Measurements from ENCODE around the gene LCOR. TPM values are rescaled to one million over a fixed set of nuclear protein-coding genes. Genes with fewer than 3 reads are reported as not detected.

The LCOR gene
- total and polyA plus RNA-seq, 8 donors: 4.5 to 34.2 (median 19.5) TPM

- intact Hi-C loops (cut with DNase I): no loop called here
- no peak for TF ChIP-seq CTCF (IDR thresholded peaks at IDR 0.05)
These were observed 181.9 kb downstream of the LCOR start for GRCh38 chr10:97013983-97014382.

GRCh38 chr10:97015240-97015639 is 183.1 kb downstream of the LCOR start:
- no peak for TF ChIP-seq CTCF (IDR thresholded peaks at IDR 0.05)
- no peak for FAIRE-seq
- Histone ChIP-seq H3K4me1 (peaks cover 0 to 2% (median 2%) of the 10 kb centered on the region in 3 donors), H3K27me3 (no peaks in the 10 kb centered on the region), H3K27ac (no peak overlapping the region), H3K4me3 (no peak overlapping the region), H3K9me3 (no peaks in the 10 kb centered on the region), H3K36me3 (no peaks in the 10 kb centered on the region)
- 18 to 23% methylated on average over 1 of the region's 1 CpG for WGBS, 2 donors
- intact Hi-C loops (cut with DNase I): no loop called here
- ATAC-seq: no peak
- DNase-seq: no peak

More at GRCh38 chr10:97013983-97014382, 181.9 kb downstream of the LCOR start:
- no peaks in the 10 kb centered on the region for H3K4me1 ChIP-seq
- H3K9me3 ChIP-seq: no peaks in the 10 kb centered on the region
- no peak overlapping the region for H3K27ac ChIP-seq
- 83 to 90% methylated on average over 8 of the region's 8 CpGs for WGBS, 2 donors
- DNase-seq: no peak
- ATAC-seq: no peak
- H3K36me3 ChIP-seq: no peaks in the 10 kb centered on the region
- H3K27me3 ChIP-seq: no peaks in the 10 kb centered on the region
- H3K4me3 ChIP-seq: no peak overlapping the region
- FAIRE-seq: no peak

DNA sequence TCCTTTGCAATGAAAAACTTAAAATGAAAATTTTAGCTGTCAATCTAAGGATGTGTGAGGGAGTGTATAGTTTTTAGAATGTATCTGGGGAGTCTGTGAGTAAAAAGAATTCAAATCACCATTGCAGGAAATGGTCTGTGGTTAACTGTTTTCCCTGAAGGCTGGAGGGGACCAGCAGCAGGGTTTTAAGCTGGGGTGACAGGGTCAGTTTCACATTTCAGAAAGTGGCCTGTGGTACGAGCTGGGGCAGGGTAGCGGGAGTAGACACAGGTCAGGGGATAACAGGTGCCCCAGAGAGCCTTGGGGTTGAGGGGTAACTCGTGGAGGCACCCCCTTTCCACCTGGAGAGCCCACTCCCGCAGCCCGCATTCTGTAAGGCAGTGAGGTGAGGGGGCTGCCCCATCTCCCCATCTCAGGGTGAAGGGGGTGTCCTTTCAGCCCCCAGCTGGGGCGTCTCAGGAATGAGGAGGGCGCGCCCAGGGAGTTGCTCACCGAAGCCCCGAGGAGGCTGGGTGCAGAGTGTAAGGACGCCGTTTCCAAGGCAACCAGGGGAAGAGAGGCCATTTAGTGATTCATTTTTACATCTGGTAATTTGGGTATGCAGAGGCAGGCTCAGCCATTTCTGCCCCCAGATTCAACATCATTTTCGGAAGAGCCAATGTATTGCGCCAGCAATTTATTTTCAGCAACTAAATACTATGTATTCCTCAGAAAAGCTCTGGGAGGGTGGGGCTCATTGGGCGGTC is 184.8 kb downstream of the LCOR start:
- Histone ChIP-seq H3K27ac (no peak overlapping the region), H3K27me3 (no peaks in the 10 kb centered on the region), H3K9me3 (no peaks in the 10 kb centered on the region), H3K36me3 (no peaks in the 10 kb centered on the region), H3K4me3 (no peak overlapping the region), H3K4me1 (peaks cover 5 to 7% (median 7%) of the 10 kb centered on the region in 3 donors)
- DNase-seq: no peak
- no peak for TF ChIP-seq CTCF (IDR thresholded peaks at IDR 0.05)
- FAIRE-seq: no peak
- intact Hi-C loops (cut with DNase I): no loop called here
- no peak for ATAC-seq
- 86 to 90% methylated on average over 15 of the region's 15 CpGs for WGBS, 2 donors

- no peak for DNase-seq
- Histone ChIP-seq H3K36me3 (no peaks in the 10 kb centered on the region), H3K4me3 (no peak overlapping the region), H3K27ac (no peak overlapping the region), H3K27me3 (no peaks in the 10 kb centered on the region), H3K9me3 (no peaks in the 10 kb centered on the region), H3K4me1 (peaks cover 5 to 7% (median 7%) of the 10 kb centered on the region in 3 donors)
- no peak for ATAC-seq
- 94 to 97% methylated on average over 5 of the region's 5 CpGs for WGBS, 2 donors
- no peak for FAIRE-seq
- intact Hi-C loops (cut with DNase I): no loop called here
- TF ChIP-seq CTCF (IDR thresholded peaks at IDR 0.05): no peak
These were observed 185.4 kb downstream of the LCOR start for GRCh38 chr10:97017474-97017903.
